Measurements from ENCODE around the gene XPO5. TPM values are rescaled to one million over a fixed set of nuclear protein-coding genes. Genes with fewer than 3 reads are reported as not detected.

XPO5 gene
- total RNA-seq, 4 donors from 2014 or later: 24.1 to 49.8 (median 29.0) TPM

GRCh38 chr6:43475516-43475915, 100.3 kb downstream of the XPO5 start:
- TF ChIP-seq POLR2A (IDR thresholded peaks at IDR 0.05) (no peak), POLR2AphosphoS5 (IDR thresholded peaks at IDR 0.05) (no peak), CTCF (IDR thresholded peaks at IDR 0.05) (no peak), EP300 (IDR thresholded peaks at IDR 0.05) (no peak)
- no peaks in the 10 kb centered on the region for H3K9me3 ChIP-seq
- H3K27me3 ChIP-seq: no peaks in the 10 kb centered on the region
- no peak overlapping the region for H3K4me3 ChIP-seq
- 69% methylated on average over 6 of the region's 6 CpGs for WGBS
- no peaks in the 10 kb centered on the region for H3K36me3 ChIP-seq
- H3K4me1 ChIP-seq: peaks cover 32% of the 10 kb centered on the region
- DNase-seq (ENCODE audit: low spot score in 2 of 2): no peak
- no peak overlapping the region for H3K27ac ChIP-seq

GRCh38 chr6:43472515-43472914, 103.3 kb downstream of the XPO5 start:
- no peak for DNase-seq (ENCODE audit: low spot score in 2 of 2)
- Histone ChIP-seq H3K9me3 (no peaks in the 10 kb centered on the region), H3K27me3 (peaks cover 14% of the 10 kb centered on the region), H3K36me3 (no peaks in the 10 kb centered on the region), H3K4me1 (peaks cover 10% of the 10 kb centered on the region), H3K4me3 (no peak overlapping the region), H3K27ac (no peak overlapping the region)
- TF ChIP-seq POLR2AphosphoS5 (IDR thresholded peaks at IDR 0.05) (no peak), POLR2A (IDR thresholded peaks at IDR 0.05) (no peak), CTCF (IDR thresholded peaks at IDR 0.05) (no peak), EP300 (IDR thresholded peaks at IDR 0.05) (no peak)
- WGBS: 96% methylated on average over 4 of the region's 4 CpGs

Other genes starting within 250 kb of the XPO5 start
- gene ZNF318, start 206.4 kb downstream of the XPO5 start, total RNA-seq: 10 to 100 TPM; 20.9 to 35.5 (median 24.8) TPM
- 10 to 100 TPM; 16.1 to 39.1 (median 27.4) TPM for gene ABCC10, start 148.5 kb downstream of the XPO5 start, total RNA-seq
- gene DLK2, start 120.5 kb downstream of the XPO5 start, total RNA-seq: 10 to 100 TPM; 23.6 to 61.7 (median 32.3) TPM
- gene TJAP1, start 98.5 kb downstream of the XPO5 start, total RNA-seq: 10 to 100 TPM; 17.8 to 32.4 (median 30.6) TPM
- gene LRRC73, start 65.7 kb downstream of the XPO5 start, total RNA-seq: under 1 TPM in 2 of 4 donors, not detected in 2; 0.34 to 0.42 TPM
- 100 to 1,000 TPM in 1 of 4 donors, 10 to 100 TPM in 3; 69.8 to 115 (median 84.6) TPM for gene YIPF3, start 59.1 kb downstream of the XPO5 start, total RNA-seq
- 10 to 100 TPM; 31.1 to 44.7 (median 35.6) TPM for gene POLR1C, start 58.9 kb downstream of the XPO5 start, total RNA-seq
- gene POLH, start 147 bp upstream of the XPO5 start, total RNA-seq: 10 to 100 TPM; 14.2 to 24.3 (median 17.0) TPM
- 10 to 100 TPM; 23.7 to 67.6 (median 31.5) TPM for gene GTPBP2, start 53.2 kb upstream of the XPO5 start, total RNA-seq
- 10 to 100 TPM; 35.4 to 63.1 (median 49.7) TPM for gene MAD2L1BP, start 59.8 kb upstream of the XPO5 start, total RNA-seq
- under 1 TPM in 2 of 4 donors, not detected in 2; 0.24 to 0.57 TPM for gene RSPH9, start 69.0 kb upstream of the XPO5 start, total RNA-seq
- gene MRPS18A, start 111.8 kb upstream of the XPO5 start, total RNA-seq: 10 to 100 TPM; 43.6 to 59.0 (median 48.6) TPM
- gene VEGFA, start 194.2 kb upstream of the XPO5 start, total RNA-seq: 100 to 1,000 TPM in 1 of 4 donors, 10 to 100 TPM in 3; 25.4 to 147 (median 43.6) TPM

All from suprapubic skin (tissue), 4 donors.